HG02610 (cell line): ENCODE data around the gene AP3B1.
"Not testable (repeated sequence)": the region's sequence is repeated elsewhere in the genome, so short reads cannot be mapped to it uniquely, and the experiment has no call there.

Experiments
- ATAC-seq: cut with Tn5 transposase; IDR thresholded peaks from one replicate; pipeline ENCODE4 v1.9.1; 2021; ENCODE audit warnings: mild to moderate bottlenecking, moderate library complexity; ENCODE audit not compliant: unreplicated experiment

The AP3B1 gene

GRCh38 chr5:78077369-78078068 is 217.0 kb downstream of the AP3B1 start:
- ATAC-seq, result no peak

DNA sequence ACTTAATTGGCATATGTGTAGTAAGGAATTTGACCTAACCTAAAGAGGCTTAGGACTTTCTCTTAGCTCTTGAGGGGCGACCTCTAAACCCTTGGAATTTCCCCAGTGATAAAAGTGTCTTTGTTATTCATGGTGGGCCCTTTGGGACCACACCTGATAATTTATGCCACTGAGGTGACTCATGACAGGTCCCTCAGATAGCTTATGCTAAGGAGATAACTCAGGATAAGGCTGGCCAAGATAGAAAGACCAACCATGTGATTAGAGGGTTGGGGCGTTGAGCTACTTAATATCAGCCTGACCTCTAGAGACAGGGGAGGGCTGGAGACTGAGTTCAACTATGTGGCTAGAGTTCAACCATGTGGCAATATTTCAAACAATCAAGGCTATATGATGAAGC is 218.1 kb downstream of the AP3B1 start:
- ATAC-seq, result no peak

DNA sequence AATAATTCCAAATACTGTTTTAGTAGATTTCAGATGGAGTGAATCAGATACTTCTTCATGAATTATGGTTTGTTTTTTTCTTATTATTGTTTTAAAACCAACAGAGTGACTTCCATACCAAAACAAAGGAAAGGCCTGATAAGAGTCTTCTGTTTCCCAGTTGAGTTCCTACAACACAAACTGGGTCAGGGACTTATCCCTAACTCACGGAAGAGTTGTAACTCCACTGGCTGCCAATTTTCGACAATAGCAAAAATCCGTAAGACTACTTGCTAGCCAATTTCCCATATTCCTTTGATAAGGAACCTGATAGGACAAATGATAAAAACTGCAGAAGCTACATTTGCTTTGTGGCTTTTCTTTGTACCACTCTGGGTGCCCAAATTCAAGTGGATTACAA is 219.2 kb downstream of the AP3B1 start:
- no peak for ATAC-seq

DNA sequence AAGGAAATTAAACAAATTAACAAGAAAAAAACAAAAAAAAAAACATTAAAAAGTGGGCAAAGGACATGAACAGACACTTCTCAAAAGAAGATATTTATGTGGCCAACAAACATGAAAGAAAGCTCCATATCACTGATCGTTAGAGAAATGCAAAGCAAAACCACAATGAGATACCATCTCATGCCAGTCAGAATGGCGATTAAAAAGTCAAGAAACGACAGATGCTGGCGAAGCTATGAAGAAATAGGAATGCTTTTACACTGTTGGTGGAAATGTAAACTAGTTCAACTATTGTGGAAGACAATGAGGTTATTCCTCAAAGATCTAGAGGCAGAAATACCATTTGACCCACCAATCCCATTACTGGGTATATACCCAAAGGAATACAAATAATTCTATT is 223.8 kb downstream of the AP3B1 start:
- not testable (repeated sequence) for ATAC-seq

- ATAC-seq, result not testable (repeated sequence)
These were observed 226.9 kb downstream of the AP3B1 start for GRCh38 chr5:78067581-78067980.

DNA sequence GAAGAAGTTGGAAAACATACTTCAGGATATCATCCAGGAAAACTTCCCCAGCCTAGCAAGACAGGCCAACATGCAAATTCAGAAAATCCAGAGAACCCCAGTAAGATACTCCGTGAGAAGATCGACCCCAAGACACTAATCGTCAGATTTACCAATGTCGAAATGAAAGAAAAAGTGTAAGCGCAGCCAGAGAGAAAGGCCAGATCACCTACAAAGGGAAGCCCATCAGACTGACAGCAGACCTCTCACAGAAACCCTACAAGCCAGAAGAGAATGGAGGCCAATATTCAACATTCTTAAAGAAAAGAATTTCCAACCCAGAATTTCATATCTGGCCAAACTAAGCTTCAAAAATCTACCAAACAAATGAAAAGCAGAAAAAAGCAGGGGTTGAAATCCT is 227.8 kb downstream of the AP3B1 start:
- not testable (repeated sequence) for ATAC-seq

- no peak for ATAC-seq
These were observed 228.8 kb downstream of the AP3B1 start for GRCh38 chr5:78065663-78066062.

- no peak for ATAC-seq
These were observed 229.5 kb downstream of the AP3B1 start for GRCh38 chr5:78064941-78065472.

DNA sequence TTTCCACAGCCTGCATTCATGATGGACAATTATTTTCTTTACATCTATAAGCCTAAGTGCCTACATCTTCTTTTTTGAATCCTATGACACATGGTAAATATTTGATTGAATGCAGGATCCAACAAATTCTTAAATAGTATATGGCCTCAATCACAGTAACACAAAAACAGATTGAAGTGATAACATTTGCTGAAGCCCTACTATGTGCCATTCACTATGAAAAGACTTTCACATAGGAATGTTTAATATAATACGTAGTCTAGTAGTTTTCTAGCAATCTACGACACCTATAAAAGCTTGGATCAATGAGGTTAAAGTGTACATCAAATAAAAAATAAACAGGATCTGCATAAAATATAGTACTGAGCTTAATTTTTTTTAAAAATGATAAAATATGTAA is 231.0 kb downstream of the AP3B1 start:
- ATAC-seq, result no peak

GRCh38 chr5:78062645-78063044 is 231.9 kb downstream of the AP3B1 start:
- ATAC-seq, result no peak

DNA sequence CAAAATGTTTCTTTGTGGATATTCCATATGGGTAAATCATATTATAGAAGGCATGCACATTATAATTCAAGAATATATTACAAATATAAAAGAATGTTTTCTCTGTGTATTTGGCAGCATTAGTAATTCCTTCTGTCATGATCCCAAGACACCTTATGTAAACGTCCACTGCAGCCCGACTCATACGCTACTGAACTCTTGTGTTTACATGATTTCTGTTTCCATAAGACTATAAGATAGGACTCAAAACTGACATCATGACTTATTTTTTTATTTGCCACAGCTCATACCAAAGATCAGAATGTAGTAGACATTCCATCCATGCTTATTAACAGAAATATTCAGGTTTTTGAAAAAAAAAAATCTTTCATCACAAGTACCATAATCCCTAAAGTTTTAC is 234.1 kb downstream of the AP3B1 start:
- ATAC-seq, result no peak

GRCh38 chr5:78058625-78059024 is 235.9 kb downstream of the AP3B1 start:
- ATAC-seq, result no peak

GRCh38 chr5:78056901-78057514 is 237.5 kb downstream of the AP3B1 start:
- no peak for ATAC-seq

- no peak for ATAC-seq
These were observed 238.4 kb downstream of the AP3B1 start for GRCh38 chr5:78056053-78056452.

GRCh38 chr5:78050888-78051287 is 243.6 kb downstream of the AP3B1 start:
- no peak for ATAC-seq

- not testable (repeated sequence) for ATAC-seq
These were observed 247.7 kb downstream of the AP3B1 start for GRCh38 chr5:78046823-78047222.

- ATAC-seq, result no peak
These were observed 248.5 kb downstream of the AP3B1 start for GRCh38 chr5:78046006-78046405.

GRCh38 chr5:78041805-78042204 is 252.7 kb downstream of the AP3B1 start:
- ATAC-seq, result no peak

GRCh38 chr5:78025540-78025939 is 269.0 kb downstream of the AP3B1 start:
- ATAC-seq, result no peak

DNA sequence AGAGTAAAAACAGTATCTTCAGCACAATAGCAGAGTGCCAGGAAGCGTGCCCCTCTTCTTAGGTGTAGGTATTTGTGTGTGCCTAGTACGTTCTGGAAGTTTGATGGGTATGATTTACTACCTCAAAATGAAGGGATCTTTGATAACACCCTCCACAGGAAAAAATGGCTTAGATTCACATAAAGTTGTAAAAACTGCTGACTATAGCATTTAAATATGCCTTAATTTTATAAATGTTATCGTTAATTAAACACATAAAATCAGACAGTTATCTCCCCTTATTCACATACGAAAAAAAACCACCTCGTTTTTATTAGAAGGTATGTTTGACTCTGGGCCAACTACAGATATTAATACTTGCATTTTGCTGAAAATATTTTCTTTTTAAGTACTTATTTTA is 274.8 kb downstream of the AP3B1 start:
- ATAC-seq, result no peak

DNA sequence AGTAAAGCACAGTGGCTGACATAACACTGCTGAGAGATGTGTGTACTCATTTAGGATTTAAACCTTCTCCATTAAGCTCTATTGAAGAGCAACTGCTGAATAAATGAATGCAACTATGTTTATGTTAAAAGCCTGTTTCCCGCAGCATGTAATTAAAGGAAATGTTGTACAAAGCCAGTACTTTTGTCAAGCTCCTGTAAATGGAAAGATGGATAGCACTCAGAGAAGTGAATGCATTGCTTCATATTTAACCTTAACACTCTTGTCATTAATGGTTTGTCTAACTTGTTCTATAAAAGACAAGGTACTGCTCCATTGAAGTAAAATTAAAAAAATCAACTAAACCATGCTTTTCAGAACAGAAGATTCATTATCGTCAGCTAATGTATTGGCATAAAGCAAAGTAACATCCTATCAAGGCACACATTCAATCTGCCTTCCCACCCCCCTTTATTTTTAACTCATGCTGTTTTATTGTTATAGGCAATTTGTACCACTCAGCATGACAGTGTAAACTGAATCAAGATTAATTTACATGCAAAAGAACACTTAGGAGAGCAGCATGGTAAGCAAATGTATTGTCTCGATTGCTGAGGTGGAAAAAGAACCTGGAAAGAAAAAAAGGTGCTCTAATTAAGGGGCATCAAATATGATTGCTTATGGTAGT is 277.5 kb downstream of the AP3B1 start:
- ATAC-seq, result no peak

- ATAC-seq, result no peak
These were observed 284.5 kb downstream of the AP3B1 start for GRCh38 chr5:78009937-78010527.
